WTC11 (cell line): ENCODE data around the gene FOXJ3. TPM values are rescaled to one million over a fixed set of nuclear protein-coding genes. Genes with fewer than 3 reads are reported as not detected.

Experiments used
- ATAC-seq: fragments of 200-7000 bp; cut with Tn5 transposase; 2 replicates; pipeline ENCODE4 v1.10.0; 2021; ENCODE audit warnings: mild to moderate bottlenecking, moderate library complexity
- CTCF ChIA-PET: fragments of 300-600 bp; sonication (Branson Sonifier 250); formaldehyde crosslinking; loops from one replicate; lab custom pipeline; 2021; ENCODE audit warnings: antibody characterized with exemption; lab: Charles Lee
- POLR2A ChIA-PET: fragments of 350-600 bp; sonication (Branson Sonifier 250); formaldehyde crosslinking; loops from one replicate; lab custom pipeline; 2021; ENCODE audit warnings: antibody characterized with exemption; lab: Charles Lee
- DNase-seq: peaks from one replicate; pipeline ENCODE4 v3.0.0; 2021; ENCODE audit warnings: low spot score
- H3K27ac Mint-ChIP-seq: 2 replicates; pipeline ENCODE4 v1.8.0; 2021; ENCODE audit warnings: mixed read lengths
- H3K27me3 Mint-ChIP-seq: 2 replicates; pipeline ENCODE4 v1.8.0; 2021; ENCODE audit warnings: low read depth, mild to moderate bottlenecking, moderate library complexity, mixed read lengths
- H3K36me3 Mint-ChIP-seq: 2 replicates; pipeline ENCODE4 v1.8.0; 2021; ENCODE audit warnings: mixed read lengths
- H3K4me1 Mint-ChIP-seq: 2 replicates; pipeline ENCODE4 v1.8.0; 2022; ENCODE audit warnings: mixed read lengths
- H3K4me3 Mint-ChIP-seq: 2 replicates; pipeline ENCODE4 v1.8.0; 2021; ENCODE audit warnings: mild to moderate bottlenecking, moderate library complexity, mixed read lengths
- H3K9me3 Mint-ChIP-seq: 2 replicates; pipeline ENCODE4 v1.8.0; 2021; ENCODE audit warnings: mixed read lengths
- ATF2 ChIP-seq: sonication (generic); formaldehyde crosslinking; IDR thresholded peaks from 2 replicates; pipeline ENCODE4 v1.8.1; 2022; ENCODE audit warnings: low read depth, missing genetic modification reagents, borderline replicate concordance
- CREB1 ChIP-seq: sonication (generic); formaldehyde crosslinking; IDR thresholded peaks from 2 replicates; pipeline ENCODE4 v1.8.0; 2023; ENCODE audit warnings: mild to moderate bottlenecking, missing genetic modification reagents
- ELF4 ChIP-seq: sonication (generic); formaldehyde crosslinking; IDR thresholded peaks from 2 replicates; pipeline ENCODE4 v1.8.1; 2022; ENCODE audit warnings: low read depth, mild to moderate bottlenecking, moderate library complexity, missing genetic modification reagents
- EMX1 ChIP-seq: fragments of 250-450 bp; sonication (Bioruptor Pico); IDR thresholded peaks from 2 replicates; pipeline ENCODE4 v1.8.0; 2021; ENCODE audit warnings: mild to moderate bottlenecking
- FOXK1 ChIP-seq: sonication (generic); formaldehyde crosslinking; IDR thresholded peaks from 2 replicates; pipeline ENCODE4 v1.8.0; 2022; ENCODE audit warnings: mild to moderate bottlenecking, moderate library complexity, missing genetic modification reagents
- HMGA2 ChIP-seq: fragments of 250-450 bp; sonication (Bioruptor Pico); IDR thresholded peaks from 2 replicates; pipeline ENCODE4 v1.4.0; 2021; ENCODE audit warnings: mild to moderate bottlenecking, moderate library complexity
- MXD4 ChIP-seq: fragments of 250-450 bp; sonication (Bioruptor Pico); IDR thresholded peaks from 2 replicates; pipeline ENCODE4 v1.8.0; 2021; ENCODE audit warnings: mild to moderate bottlenecking, moderate library complexity, borderline replicate concordance
- NR1H2 ChIP-seq: sonication (generic); formaldehyde crosslinking; IDR thresholded peaks from 2 replicates; pipeline ENCODE4 v1.9.0; 2021; ENCODE audit warnings: mild to moderate bottlenecking, moderate library complexity, missing genetic modification reagents
- NR2C2 ChIP-seq: sonication (generic); formaldehyde crosslinking; IDR thresholded peaks from 2 replicates; pipeline ENCODE4 v1.8.0; 2022; ENCODE audit warnings: mild to moderate bottlenecking, missing genetic modification reagents
- PREB ChIP-seq: sonication (generic); formaldehyde crosslinking; IDR thresholded peaks from 2 replicates; pipeline ENCODE4 v1.8.1; 2022; ENCODE audit warnings: mild to moderate bottlenecking, missing genetic modification reagents, moderate library complexity, borderline replicate concordance
- PRRX2 ChIP-seq: fragments of 250-450 bp; sonication (Bioruptor Pico); IDR thresholded peaks from 2 replicates; pipeline ENCODE4 v1.8.0; 2021; ENCODE audit warnings: mild to moderate bottlenecking
- RELA ChIP-seq: sonication (generic); formaldehyde crosslinking; IDR thresholded peaks from 2 replicates; pipeline ENCODE4 v1.8.1; 2022; ENCODE audit warnings: missing genetic modification reagents, mild to moderate bottlenecking, borderline replicate concordance
- TEAD4 ChIP-seq: sonication (generic); formaldehyde crosslinking; IDR thresholded peaks from 2 replicates; pipeline ENCODE4 v1.8.0; 2022; ENCODE audit warnings: mild to moderate bottlenecking, missing genetic modification reagents
- USF1 ChIP-seq: sonication (generic); formaldehyde crosslinking; IDR thresholded peaks from 2 replicates; pipeline ENCODE4 v1.8.0; 2022; ENCODE audit warnings: mild to moderate bottlenecking, missing genetic modification reagents
- ZNF138 ChIP-seq: sonication (generic); formaldehyde crosslinking; conservative IDR thresholded peaks from 2 replicates; pipeline ENCODE4 v1.8.1; 2022; ENCODE audit warnings: mild to moderate bottlenecking, moderate library complexity, missing genetic modification reagents
- ZNF263 ChIP-seq: sonication (generic); formaldehyde crosslinking; IDR thresholded peaks from 2 replicates; pipeline ENCODE4 v1.8.1; 2022; ENCODE audit warnings: low read depth, mild to moderate bottlenecking, moderate library complexity, missing genetic modification reagents
- ZNF416 ChIP-seq: fragments of 250-450 bp; sonication (Bioruptor Pico); IDR thresholded peaks from 2 replicates; pipeline ENCODE4 v1.9.0; 2021; ENCODE audit warnings: mild to moderate bottlenecking, inconsistent platforms
- total RNA-seq: library from RNA; stranded (reverse); gene quantifications from 3 replicates; pipeline ENCODE4 v1.2.3, GENCODE V29; 2021
- TF ChIP-seq, protein P1 (sequence below): sonication (generic); formaldehyde crosslinking; IDR thresholded peaks from 2 replicates; pipeline ENCODE4 v1.8.0; 2022; ENCODE audit warnings: mild to moderate bottlenecking, missing genetic modification reagents
- TF ChIP-seq, protein P2 (sequence below): fragments of 250-450 bp; sonication (Bioruptor Pico); IDR thresholded peaks from 2 replicates; pipeline ENCODE4 v1.9.0; 2021; ENCODE audit warnings: mild to moderate bottlenecking
- TF ChIP-seq, protein P3 (sequence below): sonication (generic); formaldehyde crosslinking; IDR thresholded peaks from 2 replicates; pipeline ENCODE4 v1.8.1; 2022; ENCODE audit warnings: low read depth, mild to moderate bottlenecking, moderate library complexity, missing genetic modification reagents, borderline replicate concordance
- TF ChIP-seq, protein P4 (sequence below): sonication (generic); formaldehyde crosslinking; IDR thresholded peaks from 2 replicates; pipeline ENCODE4 v1.8.1; 2023; ENCODE audit warnings: mild to moderate bottlenecking, missing genetic modification reagents

FOXJ3 gene
- total RNA-seq, 1 experiment from 2014 or later = 43.3 TPM

GRCh38 chr1:42239555-42239954 lies 95.5 kb downstream of the FOXJ3 start (continued):
- TF ChIP-seq, protein P1, sequence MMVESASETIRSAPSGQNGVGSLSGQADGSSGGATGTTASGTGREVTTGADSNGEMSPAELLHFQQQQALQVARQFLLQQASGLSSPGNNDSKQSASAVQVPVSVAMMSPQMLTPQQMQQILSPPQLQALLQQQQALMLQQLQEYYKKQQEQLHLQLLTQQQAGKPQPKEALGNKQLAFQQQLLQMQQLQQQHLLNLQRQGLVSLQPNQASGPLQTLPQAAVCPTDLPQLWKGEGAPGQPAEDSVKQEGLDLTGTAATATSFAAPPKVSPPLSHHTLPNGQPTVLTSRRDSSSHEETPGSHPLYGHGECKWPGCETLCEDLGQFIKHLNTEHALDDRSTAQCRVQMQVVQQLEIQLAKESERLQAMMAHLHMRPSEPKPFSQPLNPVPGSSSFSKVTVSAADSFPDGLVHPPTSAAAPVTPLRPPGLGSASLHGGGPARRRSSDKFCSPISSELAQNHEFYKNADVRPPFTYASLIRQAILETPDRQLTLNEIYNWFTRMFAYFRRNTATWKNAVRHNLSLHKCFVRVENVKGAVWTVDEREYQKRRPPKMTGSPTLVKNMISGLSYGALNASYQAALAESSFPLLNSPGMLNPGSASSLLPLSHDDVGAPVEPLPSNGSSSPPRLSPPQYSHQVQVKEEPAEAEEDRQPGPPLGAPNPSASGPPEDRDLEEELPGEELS = no peak
- TF ChIP-seq CREB1 (no peak), TEAD4 (CRISPR knock-in tag) (no peak)

GRCh38 chr1:42239041-42239440 lies 96.0 kb downstream of the FOXJ3 start:
- 0 out of 2 replicates have a peak, but pooled peaks cover 3% of the 10 kb centered on the region for H3K4me1 Mint-ChIP-seq
- ATAC-seq (no peak), DNase-seq (no peak)
- ChIA-PET CTCF (no interaction called here), POLR2A (no interaction called here)
- peaks cover 3% of the 10 kb centered on the region for H3K27me3 Mint-ChIP-seq
- H3K9me3 Mint-ChIP-seq = peaks cover 62% of the 10 kb centered on the region
- no peak for TF ChIP-seq PRRX2 (CRISPR knock-in tag)
- no peak for TF ChIP-seq RELA (CRISPR knock-in tag)
- H3K4me3 Mint-ChIP-seq = no peak overlapping the region
- no peak overlapping the region for H3K27ac Mint-ChIP-seq
- H3K36me3 Mint-ChIP-seq = peaks cover 72% of the 10 kb centered on the region

- ATAC-seq = no peak
- H3K4me3 Mint-ChIP-seq = no peak overlapping the region
- H3K4me1 Mint-ChIP-seq = peaks cover 4% of the 10 kb centered on the region; the same call in 1 of the 2 replicates
- CTCF ChIA-PET = no interaction called here
- peaks cover 26% of the 10 kb centered on the region for H3K36me3 Mint-ChIP-seq
- no peak for TF ChIP-seq ZNF263 (CRISPR knock-in tag)
- no peak for TF ChIP-seq ZNF416 (CRISPR knock-in tag)
- TF ChIP-seq NR2C2 = no peak
- TF ChIP-seq ELF4 (CRISPR knock-in tag) = no peak
- TF ChIP-seq ATF2 (CRISPR knock-in tag) = no peak
- peaks cover 17% of the 10 kb centered on the region for H3K9me3 Mint-ChIP-seq
- peaks cover 3% of the 10 kb centered on the region for H3K27me3 Mint-ChIP-seq
- no peak overlapping the region for H3K27ac Mint-ChIP-seq
- POLR2A ChIA-PET = no interaction called here
- DNase-seq = no peak
These were observed 103.8 kb downstream of the FOXJ3 start for GRCh38 chr1:42231253-42231652.

DNA sequence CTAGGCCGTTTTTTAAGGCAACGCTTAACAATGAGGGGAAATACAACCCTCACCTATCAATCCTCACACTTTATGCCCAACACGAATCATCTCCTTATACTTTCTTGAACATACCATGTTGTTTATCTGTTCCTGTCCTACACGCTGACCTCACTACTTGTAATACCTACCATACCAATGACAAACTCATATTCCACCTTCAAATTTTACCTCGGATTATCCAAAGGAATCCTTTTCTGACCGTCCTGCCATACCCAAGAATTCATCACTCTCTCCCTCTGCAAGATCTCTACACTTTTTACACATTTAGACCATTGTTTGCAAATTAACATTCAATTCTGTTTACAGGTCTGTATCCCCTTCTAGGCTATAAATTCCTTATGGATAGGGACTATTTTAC lies 106.1 kb downstream of the FOXJ3 start:
- ChIA-PET POLR2A (no interaction called here), CTCF (no interaction called here)
- Mint-ChIP-seq H3K27me3 (no peaks in the 10 kb centered on the region), H3K9me3 (peaks cover 2% of the 10 kb centered on the region), H3K27ac (no peak overlapping the region; the same call in 1 of the 2 replicates), H3K4me3 (no peak overlapping the region), H3K36me3 (peaks cover 3% of the 10 kb centered on the region), H3K4me1 (peaks cover 4% of the 10 kb centered on the region; the same call in 1 of the 2 replicates)
- TF ChIP-seq, protein P2, sequence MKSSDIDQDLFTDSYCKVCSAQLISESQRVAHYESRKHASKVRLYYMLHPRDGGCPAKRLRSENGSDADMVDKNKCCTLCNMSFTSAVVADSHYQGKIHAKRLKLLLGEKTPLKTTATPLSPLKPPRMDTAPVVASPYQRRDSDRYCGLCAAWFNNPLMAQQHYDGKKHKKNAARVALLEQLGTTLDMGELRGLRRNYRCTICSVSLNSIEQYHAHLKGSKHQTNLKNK = no peak
- TF ChIP-seq USF1 (CRISPR knock-in tag) (no peak), FOXK1 (CRISPR knock-in tag) (no peak)
- DNase-seq (no peak), ATAC-seq (no peak)

GRCh38 chr1:42223036-42223435 lies 112.0 kb downstream of the FOXJ3 start:
- CTCF ChIA-PET = no interaction called here
- Mint-ChIP-seq H3K4me3 (no peak overlapping the region), H3K36me3 (no peaks in the 10 kb centered on the region), H3K4me1 (peaks cover 29% of the 10 kb centered on the region), H3K27me3 (no peaks in the 10 kb centered on the region), H3K27ac (no peak overlapping the region), H3K9me3 (0 out of 2 replicates have a peak, but pooled peaks cover 3% of the 10 kb centered on the region)
- POLR2A ChIA-PET = no interaction called here
- ATAC-seq (no peak), DNase-seq (no peak)
- TF ChIP-seq FOXK1 (CRISPR knock-in tag) (no peak), HMGA2 (CRISPR knock-in tag) (no peak), PREB (CRISPR knock-in tag) (no peak), NR1H2 (CRISPR knock-in tag) (no peak), ZNF138 (no peak), MXD4 (CRISPR knock-in tag) (no peak), RELA (CRISPR knock-in tag) (no peak), EMX1 (CRISPR knock-in tag) (no peak)
- TF ChIP-seq, protein P3, sequence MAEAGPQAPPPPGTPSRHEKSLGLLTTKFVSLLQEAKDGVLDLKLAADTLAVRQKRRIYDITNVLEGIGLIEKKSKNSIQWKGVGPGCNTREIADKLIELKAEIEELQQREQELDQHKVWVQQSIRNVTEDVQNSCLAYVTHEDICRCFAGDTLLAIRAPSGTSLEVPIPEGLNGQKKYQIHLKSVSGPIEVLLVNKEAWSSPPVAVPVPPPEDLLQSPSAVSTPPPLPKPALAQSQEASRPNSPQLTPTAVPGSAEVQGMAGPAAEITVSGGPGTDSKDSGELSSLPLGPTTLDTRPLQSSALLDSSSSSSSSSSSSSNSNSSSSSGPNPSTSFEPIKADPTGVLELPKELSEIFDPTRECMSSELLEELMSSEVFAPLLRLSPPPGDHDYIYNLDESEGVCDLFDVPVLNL (CRISPR knock-in tag) = no peak
- TF ChIP-seq, protein P4, sequence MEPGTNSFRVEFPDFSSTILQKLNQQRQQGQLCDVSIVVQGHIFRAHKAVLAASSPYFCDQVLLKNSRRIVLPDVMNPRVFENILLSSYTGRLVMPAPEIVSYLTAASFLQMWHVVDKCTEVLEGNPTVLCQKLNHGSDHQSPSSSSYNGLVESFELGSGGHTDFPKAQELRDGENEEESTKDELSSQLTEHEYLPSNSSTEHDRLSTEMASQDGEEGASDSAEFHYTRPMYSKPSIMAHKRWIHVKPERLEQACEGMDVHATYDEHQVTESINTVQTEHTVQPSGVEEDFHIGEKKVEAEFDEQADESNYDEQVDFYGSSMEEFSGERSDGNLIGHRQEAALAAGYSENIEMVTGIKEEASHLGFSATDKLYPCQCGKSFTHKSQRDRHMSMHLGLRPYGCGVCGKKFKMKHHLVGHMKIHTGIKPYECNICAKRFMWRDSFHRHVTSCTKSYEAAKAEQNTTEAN (CRISPR knock-in tag) = no peak
